Activated naive CD4-positive, alpha-beta T cell treated with Interleukin-2 at 50 U/mL for 16 hours (primary cell): ENCODE measurements around the gene C1orf53.
"Not testable (repeated sequence)": the region's sequence is repeated elsewhere in the genome, so short reads cannot be mapped to it uniquely, and the experiment has no call there.

Source experiments
- DNase-seq: peaks from one replicate; pipeline ENCODE4 v3.0.0-alpha.2; 2020

The C1orf53 gene

DNA sequence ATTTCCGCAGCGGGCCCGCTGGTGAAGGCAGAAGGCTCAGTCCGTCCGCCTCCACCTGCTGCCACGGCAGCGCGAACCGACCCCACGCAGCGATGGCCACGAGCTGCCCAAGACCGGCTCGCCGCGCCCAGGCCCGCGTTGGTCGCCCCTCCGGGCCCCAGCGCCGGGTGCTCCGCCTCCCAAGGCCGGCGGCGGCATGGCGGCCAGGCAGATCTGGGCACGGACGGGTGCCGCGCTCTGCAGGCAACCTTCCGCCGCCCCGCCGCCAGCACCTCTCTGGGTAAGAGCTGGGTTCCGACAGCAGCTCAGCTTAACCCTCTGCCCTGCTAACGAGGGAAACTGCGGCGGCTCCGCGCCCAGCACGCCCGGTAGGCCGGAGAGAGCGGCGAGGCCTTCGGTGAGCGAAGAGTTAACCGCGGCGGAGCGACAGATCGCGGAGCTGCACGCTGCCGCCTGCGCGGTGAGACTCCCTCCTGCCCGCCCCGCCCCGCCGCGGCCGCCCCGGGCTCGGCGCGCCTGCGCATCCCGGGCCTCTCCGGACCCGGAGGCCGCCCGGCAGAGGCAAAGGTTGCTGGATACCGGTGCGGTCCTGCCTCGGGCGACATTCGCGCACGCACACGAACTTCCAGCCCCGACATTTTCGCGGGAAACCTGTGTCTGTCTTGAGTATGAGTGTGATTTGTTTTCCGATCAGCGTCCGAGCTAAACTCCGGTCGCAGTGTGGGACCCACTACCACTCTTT, at the start of gene C1orf53:
C1orf53 (plus strand) TSS at position 177 of the 742 bp plus-strand sequence; CDS start at position 197, 20 bp downstream.
- peak; percentile 82 for DNase-seq

DNA sequence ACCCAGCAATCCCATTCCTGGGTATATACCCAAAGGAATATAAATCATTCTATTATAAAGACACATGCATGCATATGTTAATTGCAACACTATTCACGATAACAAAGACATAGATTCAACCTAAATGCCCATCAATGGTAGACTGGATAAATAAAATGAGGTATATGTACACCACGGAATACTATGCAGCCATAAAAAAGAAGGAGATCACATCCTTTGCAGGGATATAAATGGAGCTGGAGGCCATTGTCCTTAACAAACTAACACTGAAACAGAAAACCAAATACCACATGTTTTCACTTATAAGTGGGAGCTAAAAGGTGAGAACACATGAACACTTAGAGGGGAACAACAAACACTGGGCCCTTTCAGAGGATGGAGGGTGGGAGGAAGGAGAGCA, 46.7 kb upstream of the C1orf53 start:
- not testable (repeated sequence) for DNase-seq

DNA sequence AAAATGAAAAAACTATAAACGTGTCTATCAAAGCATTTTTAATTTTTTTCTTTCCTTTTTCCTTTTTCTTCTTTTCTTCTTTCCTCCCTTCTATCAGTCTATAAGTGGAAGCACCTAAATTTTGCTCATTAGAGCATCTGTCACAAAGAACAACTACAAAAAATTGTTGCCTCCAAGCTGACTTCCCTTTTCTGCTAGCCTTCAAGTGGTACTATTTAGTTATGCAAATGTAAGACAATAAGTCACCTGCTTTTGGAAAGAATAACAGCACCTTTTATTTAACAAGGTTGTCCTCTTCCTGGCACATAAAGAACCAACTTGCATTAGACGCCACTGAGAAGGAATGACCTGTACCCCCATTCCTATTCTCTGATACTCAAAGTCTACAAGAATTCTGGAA, 45.0 kb upstream of the C1orf53 start:
- DNase-seq, result no peak

DNA sequence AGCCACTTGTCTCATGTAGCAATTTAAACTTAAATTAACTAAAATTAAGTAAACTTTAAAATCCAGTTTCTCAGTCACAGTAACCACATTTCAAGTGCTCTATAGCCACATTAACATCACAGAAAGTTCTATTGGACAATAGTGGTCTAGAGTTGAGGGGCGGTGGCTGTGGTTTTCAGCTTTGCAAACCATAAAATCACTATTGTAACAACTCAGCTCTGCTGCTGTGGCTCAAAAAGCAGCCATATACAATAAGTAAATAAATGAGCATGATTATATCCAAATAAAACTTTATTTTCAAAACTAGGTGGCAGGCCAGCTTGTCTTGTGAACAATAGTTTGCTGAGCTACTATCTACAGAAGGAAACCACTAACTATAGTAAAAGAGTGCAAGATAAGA, 43.4 kb upstream of the C1orf53 start:
- DNase-seq, result no peak

DNA sequence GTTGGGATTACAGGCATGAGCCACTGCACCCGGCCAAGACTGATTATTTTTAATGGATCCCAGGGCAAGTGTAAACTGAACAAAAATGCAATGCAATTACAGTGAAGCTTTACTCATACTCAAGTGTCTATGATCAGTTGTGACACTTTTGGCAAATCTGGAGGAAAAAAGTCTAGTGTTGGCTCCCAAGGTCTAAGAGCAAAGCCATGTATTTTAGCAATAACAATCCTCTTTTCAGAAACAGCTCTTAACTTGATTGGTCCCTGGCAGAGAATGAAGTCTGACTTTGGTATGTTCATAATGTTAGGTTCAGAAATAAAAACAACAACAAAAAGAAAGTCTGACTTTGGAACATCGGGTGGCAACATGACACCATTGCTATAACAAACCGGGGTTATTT, 40.2 kb upstream of the C1orf53 start:
- no peak for DNase-seq

DNA sequence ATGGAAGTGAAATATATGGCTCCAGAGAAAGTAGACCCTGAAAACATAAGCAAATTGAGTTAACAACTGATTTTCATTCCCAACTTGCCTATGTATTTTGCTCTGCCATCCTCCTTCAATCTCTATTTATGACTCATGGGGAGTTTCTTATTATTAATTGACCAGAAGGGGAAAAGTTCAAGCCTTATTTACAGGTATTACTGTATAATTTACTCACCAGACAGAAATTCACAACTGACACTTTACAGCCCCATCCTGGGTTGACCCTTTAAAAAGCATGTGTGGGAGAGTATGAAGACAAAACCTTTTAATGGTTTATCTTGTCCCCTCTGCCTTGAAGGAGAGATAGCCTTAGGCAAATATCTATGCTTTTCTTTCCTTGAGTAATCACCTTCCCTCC, 39.8 kb upstream of the C1orf53 start:
- no peak for DNase-seq

DNA sequence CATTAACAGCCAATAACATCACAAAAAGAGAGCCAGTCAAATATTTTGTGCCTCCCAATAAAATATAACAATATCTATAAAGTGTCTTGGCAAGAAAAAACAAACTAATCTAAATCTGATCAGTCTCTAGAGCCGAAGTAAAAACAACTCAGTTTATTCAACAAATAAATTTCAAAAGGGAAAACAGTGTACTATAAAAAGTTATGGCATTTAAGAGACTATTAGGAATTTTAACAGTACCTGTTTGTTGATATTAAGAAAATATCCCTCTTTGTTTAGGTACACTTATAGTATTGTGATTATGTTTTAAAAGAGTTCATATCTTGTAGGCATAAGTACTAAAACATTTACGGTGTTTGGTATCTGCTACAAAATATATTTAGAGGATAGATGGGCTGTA, 36.6 kb upstream of the C1orf53 start:
- no peak for DNase-seq

DNA sequence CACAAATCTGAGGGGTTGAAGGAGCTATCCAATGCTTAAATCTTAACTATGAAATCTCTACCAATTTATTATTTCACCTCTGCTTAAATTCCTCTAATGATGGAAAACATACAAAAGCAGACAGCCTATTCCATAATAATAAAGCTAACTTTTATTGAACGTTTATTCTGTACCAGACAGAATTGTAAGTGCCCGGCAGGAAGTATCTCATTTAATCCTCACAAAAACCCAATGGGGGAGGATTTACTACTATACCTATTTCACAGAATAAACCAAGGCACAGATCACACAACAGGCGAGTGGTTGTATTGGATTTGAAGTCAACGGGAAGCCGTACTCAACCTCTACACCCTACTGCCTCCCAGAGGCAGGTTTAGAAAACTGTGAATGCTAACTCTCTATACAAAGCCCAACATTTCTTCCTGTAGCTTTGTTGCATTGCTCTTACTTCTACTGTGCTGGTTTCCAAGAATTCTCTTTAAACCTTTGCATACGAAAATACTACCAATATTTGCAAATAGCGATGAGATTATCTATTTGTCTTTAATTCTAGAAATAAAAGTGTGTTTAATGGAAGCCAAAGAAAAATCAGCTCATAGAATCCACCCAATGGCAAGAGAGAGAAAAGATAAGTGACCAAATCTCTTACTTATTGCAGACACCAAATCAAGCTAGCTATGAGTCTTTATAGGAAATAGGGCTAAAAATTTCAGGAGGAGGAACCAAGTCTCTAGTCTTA, 33.5 kb upstream of the C1orf53 start:
- peak; percentile 21 for DNase-seq

DNA sequence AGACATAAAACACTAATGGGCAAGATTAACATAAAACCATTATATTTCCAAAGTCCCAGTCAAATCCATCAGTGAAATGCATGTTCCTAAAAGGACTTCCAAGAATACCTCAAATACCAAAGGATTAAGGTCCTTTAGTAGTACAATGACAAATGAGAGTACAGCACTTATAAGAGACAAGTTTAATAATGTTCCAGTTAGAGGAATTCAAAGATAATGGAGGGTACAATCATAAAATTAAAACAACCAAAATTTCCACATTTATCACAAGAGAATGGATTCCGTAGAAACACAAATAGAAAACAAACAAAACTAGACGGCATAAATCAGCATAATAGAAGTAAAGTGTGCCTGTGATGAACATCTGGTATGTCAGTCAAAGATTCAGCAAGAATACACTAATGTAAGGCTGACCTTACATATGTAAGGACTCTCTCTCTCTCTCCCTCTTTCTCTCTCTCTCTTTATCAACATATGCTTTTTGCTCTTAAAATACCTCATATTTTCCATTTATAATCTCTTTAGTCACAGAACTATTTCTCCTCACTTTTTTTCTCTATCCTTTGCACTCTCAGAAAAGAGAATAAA, 32.8 kb upstream of the C1orf53 start:
- no peak for DNase-seq

DNA sequence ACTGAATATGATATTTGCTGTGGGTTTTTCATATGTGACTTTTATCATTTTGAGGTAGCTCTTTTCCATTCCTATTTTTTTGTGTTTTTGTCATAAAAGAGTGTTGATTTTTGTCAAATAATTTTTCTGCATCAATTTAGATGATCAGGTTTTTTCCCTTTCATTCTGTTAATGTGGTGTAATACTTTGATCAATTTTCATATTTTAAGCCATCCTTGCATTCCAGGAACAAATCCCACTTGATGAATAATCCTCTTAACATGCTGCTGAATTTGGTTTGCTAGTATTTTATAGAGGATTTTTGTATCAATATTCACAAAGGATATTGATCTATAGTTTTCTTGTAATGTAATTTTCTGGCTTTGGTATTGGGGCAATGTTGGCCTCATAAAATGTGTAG, 25.5 kb upstream of the C1orf53 start:
- no peak for DNase-seq

DNA sequence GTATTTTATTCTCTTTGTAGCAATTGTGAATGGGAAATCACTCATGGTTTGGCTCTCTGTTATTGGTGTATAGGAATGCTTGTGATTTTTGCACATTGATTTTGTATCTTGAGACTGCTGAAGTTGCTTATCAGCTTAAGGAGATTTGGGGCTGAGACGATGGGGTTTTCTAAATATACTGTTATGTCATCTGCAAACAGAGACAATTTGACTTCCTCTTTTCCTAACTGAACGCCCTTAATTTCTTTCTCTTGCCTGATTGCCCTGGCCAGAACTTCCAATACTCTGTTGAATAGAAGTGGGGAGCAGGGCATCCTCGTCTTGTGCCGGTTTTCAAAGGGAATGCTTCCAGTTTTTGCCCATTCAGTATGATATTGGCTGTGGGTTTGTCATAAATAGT, 22.0 kb upstream of the C1orf53 start:
- not testable (repeated sequence) for DNase-seq

DNA sequence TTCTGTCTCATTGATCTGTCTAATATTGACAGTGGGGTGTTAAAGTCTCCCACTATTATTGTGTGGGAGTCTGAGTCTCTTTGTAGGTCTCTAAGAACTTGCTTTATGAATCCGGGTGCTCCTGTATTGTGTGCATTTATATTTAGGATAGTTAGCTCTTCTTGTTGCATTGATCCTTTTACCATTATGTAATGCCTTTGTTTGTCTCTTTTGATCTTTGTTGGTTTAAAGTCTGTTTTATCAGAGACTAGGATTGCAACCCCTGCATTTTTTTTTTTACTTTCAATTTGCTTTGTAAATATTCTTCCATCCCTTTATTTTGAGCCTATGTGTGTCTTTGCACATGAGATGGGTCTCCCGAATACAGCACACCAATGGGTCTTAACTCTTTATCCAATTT, 20.2 kb upstream of the C1orf53 start:
- DNase-seq, result not testable (repeated sequence)

DNA sequence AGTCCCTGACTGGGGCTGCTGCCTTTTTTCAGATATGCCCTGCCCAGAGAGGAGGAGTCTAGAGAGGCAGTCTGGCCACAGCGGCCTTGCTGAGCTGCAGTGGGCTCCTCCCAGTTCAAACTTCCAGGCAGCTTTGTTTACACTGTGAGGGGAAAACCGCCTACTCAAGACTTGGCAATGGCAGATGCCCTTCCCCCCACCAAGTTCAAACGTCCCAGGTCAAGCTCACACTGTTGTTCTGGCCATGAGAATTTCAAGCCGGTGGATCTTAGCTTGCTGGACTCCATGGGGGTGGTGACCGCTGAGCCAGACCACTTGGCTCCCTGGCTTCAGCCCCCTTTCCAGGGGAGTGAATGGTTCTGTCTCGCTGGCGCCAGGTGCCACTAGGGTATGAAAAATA, 18.3 kb upstream of the C1orf53 start:
- DNase-seq, result no peak

DNA sequence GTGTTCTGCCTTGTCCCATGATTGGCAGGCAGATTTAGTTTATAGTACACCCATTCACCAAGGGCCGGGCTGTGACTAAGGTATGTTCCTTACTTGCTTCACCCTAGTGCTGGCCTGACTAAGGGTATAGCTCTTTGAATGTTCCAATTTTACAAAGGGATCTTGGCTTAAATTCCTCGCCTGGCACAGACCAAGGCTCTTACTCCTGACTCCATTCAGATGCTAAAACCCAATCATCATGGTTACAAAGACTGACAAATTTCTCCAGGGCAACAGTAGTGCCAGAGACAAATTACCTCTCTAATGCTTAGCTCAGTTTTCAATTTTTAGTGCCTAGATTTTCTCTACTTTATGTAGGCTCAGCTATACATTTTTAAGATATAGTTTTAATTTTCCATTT, 11.5 kb upstream of the C1orf53 start:
- no peak for DNase-seq

DNA sequence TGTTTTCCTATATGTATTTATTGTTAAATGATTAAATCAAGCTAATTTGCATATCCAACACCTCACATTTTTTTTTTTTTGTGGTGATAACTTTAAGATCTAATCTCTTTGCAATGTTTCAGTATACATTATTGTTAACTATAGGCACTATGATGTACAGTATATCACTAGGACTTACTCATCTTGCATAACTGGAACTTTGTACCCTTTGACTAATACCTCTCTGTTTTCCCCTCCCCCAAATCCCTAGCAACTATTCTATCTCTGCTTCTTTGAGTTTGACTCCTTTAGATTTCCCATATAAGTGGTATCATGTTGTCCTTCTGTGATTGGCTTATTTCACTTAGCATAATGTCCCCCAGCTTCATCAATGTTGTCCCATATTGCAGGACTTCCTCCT, 9.7 kb upstream of the C1orf53 start:
- DNase-seq, result no peak

DNA sequence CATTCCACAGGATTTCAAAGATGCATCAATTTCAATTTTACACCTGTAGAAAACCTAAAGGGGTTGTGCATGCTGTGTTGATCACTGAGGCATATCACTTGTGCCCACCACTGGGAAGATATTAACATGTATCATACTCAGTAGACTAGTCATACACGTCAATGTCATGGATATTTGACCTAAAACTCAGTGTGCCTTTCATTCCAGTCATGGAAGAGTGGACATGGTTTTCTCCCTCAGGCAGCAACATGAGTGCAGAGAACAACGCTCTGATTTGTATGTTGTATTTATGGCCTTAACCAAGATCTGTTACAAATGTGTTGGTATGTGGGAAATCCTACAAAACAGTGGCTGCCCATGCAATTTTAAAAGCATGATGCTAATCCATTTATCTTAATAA, 6.1 kb upstream of the C1orf53 start:
- DNase-seq, result no peak

DNA sequence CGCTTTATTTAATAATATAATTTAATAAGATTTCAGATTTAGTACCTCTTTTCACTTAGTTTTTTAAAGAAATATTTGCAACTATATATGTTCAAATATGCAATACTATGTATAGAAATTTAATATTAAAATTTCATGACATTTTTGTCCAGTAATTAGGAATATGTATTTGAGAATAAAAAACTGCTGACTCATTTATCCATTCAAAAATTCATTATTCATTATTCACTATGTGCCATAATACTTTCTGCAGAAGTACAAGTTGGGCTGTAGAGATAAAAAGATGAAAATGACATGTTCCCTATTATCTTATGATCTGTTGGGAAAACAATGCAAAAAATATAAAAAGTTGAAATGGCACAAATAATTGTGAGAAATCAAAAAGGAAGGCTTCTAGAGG, 3.4 kb upstream of the C1orf53 start:
- no peak for DNase-seq

DNA sequence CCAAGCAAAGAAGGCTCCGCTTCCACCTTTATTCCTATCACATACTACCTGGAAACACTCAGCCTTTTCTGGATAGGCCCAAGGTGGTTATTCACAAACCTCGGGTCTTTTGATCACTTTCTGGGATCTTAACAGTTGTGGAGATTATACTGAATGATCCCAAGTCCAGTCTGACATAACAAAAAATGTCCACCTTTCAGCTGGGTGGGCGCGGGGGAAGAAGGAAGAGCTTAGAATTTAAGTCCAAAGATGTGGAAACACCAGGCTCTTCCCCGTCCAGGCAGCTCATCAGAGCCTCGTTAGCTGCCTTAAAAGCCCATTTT, 338 bp upstream of the C1orf53 start:
- DNase-seq, result no peak

DNA sequence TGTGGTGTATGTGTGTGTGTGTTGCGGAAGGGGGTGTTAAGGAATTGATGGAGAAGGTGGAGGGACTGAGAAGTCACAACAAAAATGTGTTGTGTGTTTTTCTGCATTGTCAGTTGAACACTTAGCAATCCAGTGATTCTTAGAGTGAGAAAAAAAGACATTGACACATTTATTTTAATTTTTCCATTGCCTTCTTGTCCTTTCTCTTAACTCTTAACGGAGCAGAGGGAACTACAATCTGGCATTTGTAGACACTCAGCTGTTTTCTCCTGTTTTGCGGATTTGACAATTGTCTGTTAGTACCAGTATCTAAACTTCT, 725 bp downstream of the C1orf53 start:
- DNase-seq, result no peak

DNA sequence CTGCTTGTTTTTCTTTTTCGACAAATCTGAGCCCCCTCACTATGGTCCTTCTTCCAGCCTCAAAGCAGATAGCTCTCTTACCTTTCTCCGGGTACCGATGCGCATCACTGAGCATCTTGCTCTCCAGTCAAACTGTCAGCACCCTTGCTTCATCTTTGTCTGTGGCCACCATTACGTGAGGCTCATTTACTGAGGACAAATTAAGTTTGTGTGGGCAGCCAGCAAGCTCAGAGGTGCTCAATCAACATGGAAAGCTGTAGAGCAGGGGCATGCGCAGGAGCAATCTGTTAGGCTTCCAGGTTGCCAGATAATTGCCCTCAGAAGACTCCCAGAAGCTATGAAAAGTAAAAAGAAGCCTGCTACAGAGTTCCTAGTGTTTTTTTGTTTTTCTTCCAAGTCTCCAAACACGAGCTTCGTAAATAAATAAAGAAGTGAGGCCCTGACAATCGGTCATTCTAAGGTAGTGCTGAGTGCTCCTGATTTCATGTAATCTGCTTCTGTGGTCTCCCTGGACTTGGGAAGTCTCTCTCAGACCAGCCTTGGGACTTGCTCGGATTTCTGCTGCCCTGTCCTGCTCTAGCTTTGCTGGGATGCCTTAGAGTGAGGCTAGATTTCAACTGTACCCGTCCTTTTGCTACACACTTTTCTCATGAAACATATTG, 1.8 kb downstream of the C1orf53 start:
- no peak for DNase-seq

DNA sequence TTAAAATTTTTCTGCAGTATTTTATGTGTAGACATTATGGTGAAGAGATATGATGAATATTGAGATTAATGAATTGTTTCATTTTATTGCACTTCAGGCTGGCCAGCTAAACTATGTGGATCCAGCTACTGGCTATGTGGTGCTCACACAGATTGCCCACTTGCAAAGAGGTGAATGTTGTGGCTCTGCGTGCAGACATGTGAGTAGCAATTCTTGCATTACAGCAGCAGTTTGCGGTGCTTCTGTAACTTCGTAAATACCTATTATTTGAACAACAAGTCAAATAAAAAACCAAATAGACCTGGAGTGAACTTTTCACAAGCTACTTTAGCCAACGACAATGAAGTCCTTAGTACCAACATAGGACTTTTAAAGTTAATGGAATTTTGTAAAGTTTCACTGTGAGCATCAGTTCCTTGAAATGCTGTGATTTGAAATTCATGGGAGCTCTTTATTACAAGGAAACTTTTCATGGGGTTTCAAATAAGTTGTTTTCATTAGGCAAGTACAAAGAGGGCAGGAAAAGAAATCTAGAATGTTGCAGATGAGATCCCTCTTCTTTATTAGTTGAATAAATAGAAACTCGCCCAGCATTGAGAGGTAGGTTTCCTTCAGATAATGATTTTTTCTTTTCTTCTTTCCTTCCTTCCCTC, 3.4 kb downstream of the C1orf53 start:
- no peak for DNase-seq

DNA sequence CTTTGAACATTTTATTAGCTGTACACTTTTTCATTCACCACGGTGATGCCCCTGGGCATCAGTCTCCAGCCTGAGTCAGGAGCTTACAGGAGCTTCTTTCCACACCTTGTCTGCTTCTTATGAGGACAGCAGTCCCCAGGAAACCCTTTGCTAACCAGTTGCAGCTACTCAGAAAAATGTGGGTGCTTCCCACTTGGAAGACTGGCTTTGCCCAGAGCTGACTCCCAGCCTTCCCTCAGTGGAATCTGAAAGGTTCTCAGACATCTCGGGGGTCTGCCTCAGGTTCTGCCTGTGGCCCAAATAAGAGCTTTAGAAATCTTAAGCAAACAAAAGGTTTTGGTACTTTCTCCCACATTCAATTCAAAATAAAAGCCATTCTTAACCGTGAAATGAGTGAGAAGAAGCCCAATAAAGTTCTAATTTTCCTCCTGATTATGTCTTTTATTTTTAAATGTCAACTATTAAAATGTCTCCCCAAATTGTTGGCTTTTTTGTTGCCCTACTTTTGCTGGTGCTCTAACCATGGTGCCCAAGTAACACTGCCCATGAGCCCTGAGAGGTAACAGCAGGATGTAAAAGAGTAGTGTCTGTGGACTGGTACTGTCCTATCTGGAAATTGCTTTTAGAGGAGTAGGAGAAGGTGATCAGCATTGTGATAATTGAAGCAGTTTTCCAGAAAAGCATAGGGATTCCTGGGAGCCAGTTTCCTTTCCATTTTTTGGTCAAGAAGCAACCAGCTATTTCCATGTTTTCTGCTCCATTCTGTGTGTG, 5.6 kb downstream of the C1orf53 start:
- DNase-seq, result no peak
